NT2/D1 (cell line): ENCODE data around the gene SPRR1A.

Experiments
- SUZ12 ChIP-seq: IDR thresholded peaks from 2 replicates; pipeline ENCODE4 v1.6.1; 2011; ENCODE audit not compliant: insufficient read length, insufficient read depth; ENCODE audit errors: extremely low read depth
- ZNF274 ChIP-seq: IDR thresholded peaks from 2 replicates; pipeline ENCODE4 v1.6.1; 2011; ENCODE audit warnings: mild to moderate bottlenecking, low read depth, low read length

- TF ChIP-seq ZNF274 (no peak), SUZ12 (no peak)
These were observed at the start of gene SPRR1A for GRCh38 chr1:152983743-152984142.
